Right renal pelvis (tissue), 4 donors: ENCODE results near the gene DLK2. TPM values are rescaled to one million over a fixed set of nuclear protein-coding genes. Genes with fewer than 3 reads are reported as not detected.

ENCODE experiments used
- polyA plus RNA-seq, 4 donors: library from polyadenylated mRNA; unstranded; fragments of 120-200 nt; gene quantifications; one replicate each; pipeline ENCODE4 v1.2.1, GENCODE V29; 2013; ENCODE audit not compliant: insufficient read length in 4 of 4

Gene DLK2
- polyA plus RNA-seq, 4 donors: 0.87 to 1.4 (median 1.1) TPM

Other genes starting within 250 kb of the DLK2 start
- 100 to 1,000 TPM in 1 of 4 donors, 10 to 100 TPM in 3; 52.9 to 104 (median 59.9) TPM for gene DNPH1, start 226.1 kb downstream of the DLK2 start, polyA plus RNA-seq
- under 1 TPM; 0.25 to 0.39 (median 0.28) TPM for gene TTBK1, start 212.1 kb downstream of the DLK2 start, polyA plus RNA-seq
- 1 to 10 TPM in 1 of 4 donors, under 1 TPM in 3; 0.24 to 2.5 (median 0.86) TPM for gene SLC22A7, start 157.3 kb downstream of the DLK2 start, polyA plus RNA-seq
- 1 to 10 TPM; 2.2 to 3.9 (median 3.7) TPM for gene CRIP3, start 146.7 kb downstream of the DLK2 start, polyA plus RNA-seq
- 10 to 100 TPM; 22.1 to 29.4 (median 28.1) TPM for gene ZNF318, start 85.9 kb downstream of the DLK2 start, polyA plus RNA-seq
- gene ABCC10, start 28.0 kb downstream of the DLK2 start, polyA plus RNA-seq: 10 to 100 TPM; 20.1 to 21.3 (median 20.9) TPM
- 10 to 100 TPM; 27.4 to 35.7 (median 32.0) TPM for gene TJAP1, start 22.0 kb upstream of the DLK2 start, polyA plus RNA-seq
- 1 to 10 TPM in 3 of 4 donors, under 1 TPM in 1; 0.98 to 1.9 (median 1.0) TPM for gene LRRC73, start 54.8 kb upstream of the DLK2 start, polyA plus RNA-seq
- gene YIPF3, start 61.4 kb upstream of the DLK2 start, polyA plus RNA-seq: 100 to 1,000 TPM; 146 to 162 (median 153) TPM
- 10 to 100 TPM; 37.3 to 45.1 (median 39.0) TPM for gene POLR1C, start 61.5 kb upstream of the DLK2 start, polyA plus RNA-seq
- gene XPO5, start 120.5 kb upstream of the DLK2 start, polyA plus RNA-seq: 10 to 100 TPM; 46.3 to 50.4 (median 47.8) TPM
- 10 to 100 TPM; 18.8 to 22.0 (median 19.6) TPM for gene POLH, start 120.6 kb upstream of the DLK2 start, polyA plus RNA-seq
- gene GTPBP2, start 173.7 kb upstream of the DLK2 start, polyA plus RNA-seq: 10 to 100 TPM; 46.5 to 52.1 (median 49.2) TPM
- 10 to 100 TPM; 24.6 to 28.8 (median 26.3) TPM for gene MAD2L1BP, start 180.3 kb upstream of the DLK2 start, polyA plus RNA-seq
- 1 to 10 TPM; 1.4 to 1.7 (median 1.5) TPM for gene RSPH9, start 189.5 kb upstream of the DLK2 start, polyA plus RNA-seq
- 10 to 100 TPM; 45.0 to 54.1 (median 48.1) TPM for gene MRPS18A, start 232.2 kb upstream of the DLK2 start, polyA plus RNA-seq